Aortic smooth muscle cell (primary cell): ENCODE measurements around the gene CALCOCO2. TPM values are rescaled to one million over a fixed set of nuclear protein-coding genes. Genes with fewer than 3 reads are reported as not detected.

ENCODE experiments used
- total RNA-seq: library from RNA; depleted of rRNA; stranded (reverse); fragments of >200 nt; gene quantifications from 2 replicates; pipeline ENCODE4 v1.2.3, GENCODE V29; 2014

Gene CALCOCO2
- total RNA-seq: 36.5 and 59.5 TPM in 2 replicates

GRCh38 chr17:48830840-48831548 is at the start of gene CALCOCO2:
Gene CALCOCO2, plus strand, starts transcription at chr17:48831035. Its CDS starts 10,673 bp downstream, at chr17:48841708.

GRCh38 chr17:48816774-48817590 is 13.9 kb upstream of the CALCOCO2 start, which contains the start of gene TTLL6:
Gene TTLL6, minus strand, starts transcription at chr17:48817229. Its CDS starts 157 bp downstream, at chr17:48817072.

GRCh38 chr17:48908047-48908843 is 77.4 kb downstream of the CALCOCO2 start, which contains the start of gene UBE2Z:
Gene UBE2Z, plus strand, starts transcription at chr17:48908407. Its CDS starts 97 bp downstream, at chr17:48908504.

Other genes with a start within 250 kb of the CALCOCO2 start
- gene HOXB3, start 240.8 kb upstream of the CALCOCO2 start, total RNA-seq: 0.26 and 0.31 TPM in 2 replicates
- gene HOXB5, start 237.3 kb upstream of the CALCOCO2 start, total RNA-seq: not detected in 2 replicates
- 0.13 TPM in 1 of 2 replicates, not detected in the other for gene HOXB6, start 226.0 kb upstream of the CALCOCO2 start, total RNA-seq
- not detected in 2 replicates for gene HOXB7, start 220.0 kb upstream of the CALCOCO2 start, total RNA-seq
- not detected in 2 replicates for gene HOXB8, start 215.7 kb upstream of the CALCOCO2 start, total RNA-seq
- gene HOXB9, start 204.7 kb upstream of the CALCOCO2 start, total RNA-seq: not detected in 2 replicates
- gene PRAC1, start 108.5 kb upstream of the CALCOCO2 start, total RNA-seq: not detected in 2 replicates
- gene PRAC2, start 107.8 kb upstream of the CALCOCO2 start, total RNA-seq: not detected in 2 replicates
- not detected in 2 replicates for gene HOXB13, start 102.3 kb upstream of the CALCOCO2 start, total RNA-seq
- 0.06 TPM in 1 of 2 replicates, not detected in the other for gene TTLL6, start 13.8 kb upstream of the CALCOCO2 start, total RNA-seq
- gene ATP5MC1, start 61.8 kb downstream of the CALCOCO2 start, total RNA-seq: 43.4 and 78.1 TPM in 2 replicates
- 66.1 and 68.1 TPM in 2 replicates for gene UBE2Z, start 77.4 kb downstream of the CALCOCO2 start, total RNA-seq
- gene SNF8, start 113.8 kb downstream of the CALCOCO2 start, total RNA-seq: 126 and 153 TPM in 2 replicates
- gene GIP, start 137.6 kb downstream of the CALCOCO2 start, total RNA-seq: not detected in 2 replicates
- gene IGF2BP1, start 166.3 kb downstream of the CALCOCO2 start, total RNA-seq: 0.26 and 0.62 TPM in 2 replicates